RPMI8226 (cell line): ENCODE data around the gene FOXE1.

Experiments used
- DNase-seq: peaks from one replicate; pipeline ENCODE4 v3.0.0-alpha.2; 2015

FOXE1 gene

DNA sequence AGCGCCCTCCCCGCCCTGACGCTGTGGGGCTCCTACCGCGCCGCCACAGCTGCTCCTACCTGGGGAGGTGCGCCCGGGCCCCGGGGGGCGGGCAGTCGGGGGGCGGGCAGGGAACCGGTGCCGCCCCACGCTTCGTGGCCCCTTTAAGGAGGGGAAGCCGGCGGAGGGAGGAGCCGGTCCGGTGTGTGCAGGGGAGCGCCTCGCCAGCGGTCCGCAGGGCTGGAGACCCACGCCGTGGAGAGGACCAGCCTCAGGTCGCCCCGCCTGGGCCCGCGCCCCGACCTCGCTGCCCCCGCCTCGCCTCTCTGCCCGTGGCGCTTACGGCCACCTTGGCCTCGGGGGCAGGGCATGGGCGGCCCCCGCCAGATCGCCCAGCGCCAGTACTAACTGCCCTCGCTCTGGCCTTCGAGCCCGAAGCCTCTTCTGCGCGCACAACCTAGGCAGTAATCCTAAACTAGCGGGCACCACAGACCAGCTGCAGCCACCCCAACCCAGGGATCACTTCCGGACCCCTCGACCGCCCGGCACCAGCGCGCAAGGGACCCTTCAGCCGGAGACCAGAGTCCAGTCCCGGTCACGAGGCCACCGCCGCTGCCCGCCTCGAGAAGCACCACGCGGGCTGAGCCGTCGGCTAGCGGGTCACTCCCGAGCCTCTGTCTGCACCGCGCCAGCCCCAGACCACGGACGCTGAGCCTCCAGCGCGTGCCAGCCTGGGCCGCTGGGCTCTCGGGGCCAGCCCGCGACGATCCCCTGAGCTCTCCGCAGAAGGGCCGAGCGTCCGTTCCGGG, at the start of gene FOXE1:
TSS of gene FOXE1 (plus strand) at position 171 of the 788 bp plus-strand sequence. CDS start 689 bp downstream, outside the sequence.
- DNase-seq, result no peak

DNA sequence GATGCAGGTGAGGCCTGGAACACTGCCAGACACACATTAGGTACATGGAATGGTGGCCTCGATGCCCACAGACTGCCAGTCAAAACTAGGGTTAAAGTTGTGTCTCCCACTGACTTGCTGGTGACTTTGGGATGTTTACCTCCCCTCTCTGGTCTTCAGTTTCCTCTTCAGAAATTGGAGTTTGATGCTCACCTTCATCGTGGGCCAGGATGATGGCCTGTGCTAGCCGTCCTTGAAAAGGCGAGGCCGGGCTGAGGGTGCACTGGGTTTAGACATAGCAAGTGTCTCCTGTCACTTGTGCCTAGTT, 49.0 kb upstream of the FOXE1 start:
- DNase-seq, result no peak

DNA sequence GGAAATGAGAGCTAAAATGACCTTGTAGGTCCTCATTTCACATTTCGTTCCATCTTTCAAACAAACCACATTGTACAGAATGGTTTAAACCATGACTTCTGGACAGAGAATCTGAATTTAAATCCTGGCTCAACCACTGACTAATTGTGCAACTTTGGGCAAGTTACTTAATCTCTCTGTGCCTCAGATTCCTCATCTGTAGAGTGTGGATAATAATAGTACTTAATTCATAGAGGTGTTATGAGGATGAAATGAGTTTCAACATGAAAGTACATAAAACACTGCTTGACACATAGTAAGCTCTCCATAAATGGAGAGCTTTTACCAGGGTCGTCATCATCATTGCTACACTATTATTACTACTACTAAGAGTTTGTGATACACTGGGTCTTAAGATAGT, 46.3 kb upstream of the FOXE1 start:
- DNase-seq, result no peak

DNA sequence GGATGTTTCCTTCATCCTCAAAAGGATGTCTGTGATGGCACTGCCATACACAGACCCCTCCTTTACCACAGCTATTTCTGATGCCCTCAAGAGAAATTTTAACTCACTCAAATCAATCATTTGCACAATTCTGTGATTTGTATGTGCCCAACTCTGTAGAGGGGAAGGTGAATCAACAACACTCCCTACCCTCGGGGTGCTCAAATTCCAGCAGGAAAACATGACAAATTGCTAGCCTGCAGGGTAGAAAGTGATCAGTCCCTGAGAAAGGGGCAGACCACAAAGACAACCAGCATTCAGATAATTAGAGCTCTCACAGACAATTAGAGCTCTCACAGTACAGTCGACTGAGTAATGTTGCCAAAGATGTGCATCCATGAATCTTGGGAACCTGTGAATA, 45.3 kb upstream of the FOXE1 start:
- no peak for DNase-seq

DNA sequence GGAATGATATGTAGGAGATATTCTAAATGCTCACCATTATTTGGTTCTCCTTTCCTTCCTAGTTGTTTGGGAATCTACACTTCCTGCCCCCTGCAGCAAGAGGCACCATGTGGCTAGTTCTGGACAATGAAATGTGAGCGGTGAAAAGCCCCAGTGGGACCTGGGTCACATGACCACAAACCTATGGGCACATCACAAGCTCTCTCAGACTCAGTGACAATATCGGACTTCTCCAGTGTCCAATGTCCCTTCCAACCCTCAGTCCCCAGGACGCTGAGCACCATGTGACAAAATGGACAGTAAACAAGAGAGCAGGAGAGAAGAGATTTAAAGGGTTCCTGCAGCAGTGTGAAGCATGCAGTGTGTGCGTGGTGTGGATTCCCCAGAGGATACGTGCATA, 44.6 kb upstream of the FOXE1 start:
- DNase-seq, result no peak

DNA sequence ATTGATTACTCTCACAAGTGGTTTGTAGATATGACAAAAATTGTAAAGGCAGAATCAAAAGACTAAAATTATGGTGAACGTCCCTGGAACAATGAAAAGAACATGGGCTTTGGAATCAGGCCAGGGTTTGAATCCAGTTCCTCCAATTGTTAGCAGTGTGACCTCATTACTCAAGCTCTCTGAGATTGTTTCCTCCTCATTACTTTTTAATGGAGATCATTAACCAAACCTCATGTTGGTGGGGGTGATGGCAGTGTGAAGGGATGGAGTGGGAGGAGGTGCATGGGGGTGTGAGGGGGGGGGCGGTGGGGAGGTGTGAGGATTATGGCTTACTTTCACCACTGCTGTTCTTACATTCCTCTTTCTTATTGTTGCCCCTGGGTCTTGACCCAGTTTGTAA, 44.1 kb upstream of the FOXE1 start:
- DNase-seq, result no peak

DNA sequence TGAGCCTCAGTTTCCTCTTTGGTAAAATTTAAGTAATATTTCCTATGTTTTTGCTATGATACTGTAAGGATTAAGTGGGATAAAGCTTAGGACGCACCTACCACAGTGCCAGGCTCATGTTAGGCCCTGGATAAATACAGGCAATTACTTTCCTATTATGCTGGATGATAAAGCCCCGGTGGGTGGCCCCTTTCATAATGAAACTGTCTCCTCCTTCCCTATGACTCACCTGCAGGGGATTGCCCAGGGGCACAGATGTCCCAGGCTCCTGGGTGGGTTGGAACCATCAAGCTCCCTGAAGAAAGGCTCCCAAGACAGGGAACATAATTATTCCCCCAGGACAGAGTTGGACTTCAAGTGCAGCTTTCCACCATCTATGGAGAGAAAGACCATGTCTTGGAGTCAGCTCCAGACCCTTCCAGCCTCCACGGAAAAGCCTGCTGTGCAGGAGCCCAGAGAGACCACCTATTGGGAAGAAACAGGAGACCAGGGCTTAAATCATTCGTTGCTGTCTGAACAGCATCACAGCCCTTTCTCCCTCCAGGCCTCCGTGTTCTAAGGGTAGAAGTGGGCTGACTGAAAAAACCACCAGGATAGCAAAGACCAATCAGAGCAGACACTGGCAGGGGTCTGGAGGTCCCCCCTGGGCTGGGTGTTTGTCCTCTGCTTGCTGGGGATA, 43.2 kb upstream of the FOXE1 start:
- DNase-seq, result no peak

DNA sequence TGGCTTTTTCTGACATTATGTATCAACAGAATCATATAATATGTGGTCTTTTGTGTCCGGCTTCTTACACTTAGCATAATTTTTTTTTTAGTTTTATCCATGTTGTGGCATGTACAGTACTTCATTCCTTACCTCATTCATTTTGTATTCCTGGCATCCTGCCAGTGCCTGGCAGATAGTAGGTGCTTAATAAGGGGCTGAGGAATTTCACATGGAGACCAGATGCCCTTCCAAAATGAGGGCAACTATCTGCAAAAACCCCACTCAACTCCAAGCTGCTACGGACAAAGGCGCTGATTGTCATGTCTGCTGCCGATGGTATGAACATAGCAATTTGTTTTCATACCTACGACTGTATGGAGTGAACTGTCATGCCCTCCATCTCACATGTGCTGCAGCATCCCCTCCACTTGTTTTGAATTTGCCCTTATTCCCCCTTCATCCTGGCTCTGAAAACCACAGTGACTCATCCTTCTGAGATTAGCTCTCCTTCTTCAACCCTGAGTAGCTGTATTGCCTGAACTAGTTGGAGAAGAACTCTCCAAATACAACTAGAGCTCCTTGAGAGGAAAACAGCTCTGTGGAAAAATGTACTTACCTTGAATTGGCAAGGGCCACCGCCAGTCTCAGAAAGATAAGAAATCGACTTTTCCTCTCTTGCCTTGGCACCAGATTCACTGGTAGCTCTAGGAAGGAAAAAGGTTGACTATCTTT, 41.3 kb upstream of the FOXE1 start:
- no peak for DNase-seq

DNA sequence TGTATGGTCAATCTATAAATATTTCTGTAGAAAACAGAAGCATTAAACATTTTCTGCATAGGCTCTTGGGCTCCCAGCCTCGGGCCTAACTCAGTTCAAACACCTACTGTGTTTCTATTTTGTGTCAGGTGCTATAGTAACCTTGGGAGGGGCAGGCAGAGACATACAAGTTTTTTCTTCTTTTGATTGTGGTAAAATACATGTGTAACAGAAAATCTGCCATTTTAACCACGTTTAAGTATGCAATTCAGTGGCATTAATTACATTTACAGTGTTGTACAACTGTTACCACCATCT, 40.8 kb upstream of the FOXE1 start:
- DNase-seq, result no peak

DNA sequence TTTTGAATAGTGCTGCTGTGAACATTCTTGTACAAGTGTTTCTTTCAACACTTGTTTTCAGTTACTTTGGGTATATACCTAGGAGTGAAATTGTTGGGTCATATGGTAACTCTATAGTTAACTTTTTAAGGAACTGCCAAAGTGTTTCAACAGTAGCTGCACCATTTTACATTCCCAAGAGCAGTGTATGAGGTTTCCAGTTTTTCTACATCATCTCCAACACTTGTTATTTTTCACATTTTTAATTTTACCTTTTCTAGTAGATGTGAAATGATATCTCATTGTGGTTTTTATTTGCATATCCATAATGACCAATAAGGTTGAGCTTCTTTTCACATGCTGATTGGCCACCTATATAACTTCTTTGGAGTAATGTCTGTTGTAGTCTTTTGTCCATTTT, 40.0 kb upstream of the FOXE1 start:
- no peak for DNase-seq

DNA sequence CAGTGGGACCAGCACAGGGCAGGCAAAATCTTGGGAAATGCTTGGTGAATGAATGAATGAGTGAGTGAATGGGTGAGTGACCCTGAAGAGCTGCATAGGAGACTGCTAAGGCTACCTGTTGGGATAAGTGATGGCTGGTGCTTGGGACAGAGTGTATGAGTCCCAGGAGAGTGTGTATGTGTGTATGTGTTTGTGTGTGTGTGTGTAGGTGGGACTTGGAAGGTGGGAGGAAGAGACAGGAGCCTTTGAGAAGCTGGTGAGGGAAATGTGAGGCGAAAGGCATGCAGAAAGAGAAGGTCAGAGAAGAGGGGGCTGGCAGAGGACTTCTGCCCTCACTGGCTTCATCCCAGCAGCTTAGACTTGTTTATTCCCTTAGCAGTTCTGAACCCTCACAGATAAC, 33.3 kb upstream of the FOXE1 start:
- no peak for DNase-seq

DNA sequence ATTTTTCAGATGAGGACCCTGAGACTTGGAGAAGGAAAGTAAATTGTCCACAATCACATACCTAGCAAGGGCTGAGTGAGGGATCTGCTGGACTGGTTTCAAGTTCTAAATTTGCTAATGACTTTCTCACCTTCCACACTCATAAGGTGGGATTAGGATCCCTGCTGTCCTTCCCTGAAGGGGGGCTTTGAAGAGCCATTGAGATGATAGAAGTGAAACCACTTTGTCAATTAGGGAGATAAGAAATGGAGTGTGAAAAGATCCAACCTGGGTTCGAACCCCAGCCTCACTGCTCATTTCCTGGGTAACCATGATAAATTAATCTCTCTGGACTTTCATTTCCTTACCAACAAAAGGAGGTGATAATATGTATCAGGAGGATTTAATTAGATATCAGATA, 32.7 kb upstream of the FOXE1 start:
- no peak for DNase-seq

DNA sequence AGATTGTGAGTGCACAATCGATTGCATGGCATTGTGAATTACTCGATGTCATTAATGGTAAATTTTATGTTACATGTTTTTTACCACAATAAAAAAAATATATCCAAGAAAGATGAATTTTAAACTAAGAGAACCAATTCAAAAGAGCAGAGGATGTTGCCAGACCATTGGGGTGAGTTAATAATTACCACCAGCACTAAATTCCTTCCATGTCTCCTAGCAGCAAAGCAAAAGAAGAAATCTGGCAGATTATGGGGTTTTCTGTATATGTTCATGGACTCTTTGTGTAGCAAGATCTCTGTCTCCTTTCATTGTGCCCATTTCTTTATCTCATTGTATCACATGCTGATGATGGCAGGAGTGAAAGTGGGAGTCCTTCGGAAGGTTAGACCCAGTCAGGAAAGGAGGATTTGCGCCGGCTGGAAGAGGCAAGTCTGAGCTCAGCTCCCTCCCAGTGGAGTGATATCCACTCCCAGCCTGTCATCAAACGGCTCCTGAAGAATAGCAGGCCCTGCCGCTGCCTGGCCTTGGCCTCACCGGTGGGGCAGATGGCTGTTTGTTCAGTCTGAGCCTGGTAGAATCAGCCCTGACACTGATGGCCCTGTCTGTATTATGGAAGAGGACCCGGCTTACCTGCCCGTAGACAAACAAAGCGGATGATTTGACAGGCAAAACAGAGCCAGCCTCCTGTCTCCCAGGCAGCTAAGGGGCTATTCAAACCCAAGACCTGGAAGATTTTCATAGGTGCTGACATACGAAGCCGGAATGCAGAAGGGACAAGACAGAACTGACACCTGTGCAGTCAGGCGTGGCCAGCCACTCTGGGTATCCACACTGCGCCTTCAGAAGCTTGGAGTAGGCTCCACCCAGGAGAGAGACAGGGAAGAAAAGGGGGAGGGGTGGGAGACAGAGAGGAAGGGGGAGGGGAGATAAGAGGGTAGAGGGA, 21.9 kb upstream of the FOXE1 start:
- no peak for DNase-seq

DNA sequence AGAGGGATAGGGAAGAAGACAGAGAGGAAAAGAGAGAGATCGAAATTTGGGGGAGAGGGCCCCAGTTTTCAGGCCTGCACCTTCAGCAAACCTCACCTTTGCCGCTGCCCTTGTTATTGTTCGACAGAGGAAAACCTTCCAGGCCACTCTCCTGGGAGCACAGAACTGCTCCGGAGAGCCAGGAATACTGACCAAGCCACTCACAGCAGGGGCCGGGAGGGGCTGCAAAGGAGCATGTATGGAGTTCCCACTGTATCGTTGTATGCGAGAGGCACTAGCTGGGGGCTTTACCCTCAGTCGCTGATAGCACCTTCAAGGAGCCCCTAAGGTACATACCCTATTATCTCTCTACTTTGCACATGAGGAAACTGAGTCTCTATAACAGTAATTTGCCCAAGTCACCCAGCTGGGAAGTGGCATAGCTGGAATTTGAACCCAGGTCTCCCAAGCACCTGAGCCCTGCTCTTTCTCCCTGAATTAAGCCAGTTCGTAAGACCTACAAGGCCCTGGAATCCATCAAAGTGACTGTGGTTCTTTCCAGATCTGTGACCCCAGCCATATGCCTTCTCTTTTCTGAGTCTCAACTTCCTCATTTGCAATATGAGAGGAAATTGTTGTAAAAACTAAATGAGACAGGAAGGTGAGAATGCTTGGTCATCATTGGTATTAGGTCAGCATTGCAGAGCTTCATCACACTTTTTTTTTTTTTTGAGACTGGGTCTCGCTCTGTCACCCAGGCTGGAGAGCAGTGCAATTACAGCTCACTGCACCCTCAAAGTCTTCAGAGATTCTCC, 21.0 kb upstream of the FOXE1 start:
- peak; percentile 46 for DNase-seq

DNA sequence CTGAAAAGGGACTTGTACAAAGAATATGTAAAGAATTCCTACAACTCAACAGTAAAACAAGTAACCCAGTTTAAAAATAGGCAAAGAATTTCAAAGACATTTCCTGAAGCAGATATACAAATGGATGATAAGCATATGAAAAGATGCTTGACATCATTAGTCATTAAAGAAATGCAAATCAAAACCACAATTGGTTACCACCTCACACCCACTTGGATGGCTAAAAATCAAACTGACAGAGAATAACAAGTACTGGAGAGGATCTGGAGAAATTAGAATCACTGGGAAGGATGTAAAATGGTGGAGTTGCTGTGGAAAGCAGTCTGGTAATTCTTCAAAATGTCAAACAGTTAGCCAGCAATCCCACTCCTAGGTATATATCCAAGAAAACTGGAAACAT, 12.5 kb upstream of the FOXE1 start:
- no peak for DNase-seq

DNA sequence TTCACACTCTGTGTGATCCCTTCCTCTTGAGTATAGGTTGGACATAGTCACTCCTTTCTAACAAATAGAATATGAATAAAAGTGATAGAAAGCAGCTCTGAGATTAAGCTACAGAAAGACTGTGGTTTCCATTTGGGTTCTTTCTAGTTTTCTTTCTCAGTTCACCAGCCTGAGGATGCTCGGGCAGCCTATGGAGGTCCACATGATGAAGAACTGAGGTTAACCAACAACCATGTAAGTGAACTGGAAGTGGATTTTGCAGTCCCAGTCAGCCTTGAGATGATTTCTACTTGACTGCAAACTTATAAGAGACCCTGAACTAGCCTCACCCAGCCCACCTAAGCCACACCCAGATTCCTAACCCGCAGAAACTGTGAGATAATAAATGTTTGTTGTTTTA, 10.1 kb upstream of the FOXE1 start:
- DNase-seq, result no peak

DNA sequence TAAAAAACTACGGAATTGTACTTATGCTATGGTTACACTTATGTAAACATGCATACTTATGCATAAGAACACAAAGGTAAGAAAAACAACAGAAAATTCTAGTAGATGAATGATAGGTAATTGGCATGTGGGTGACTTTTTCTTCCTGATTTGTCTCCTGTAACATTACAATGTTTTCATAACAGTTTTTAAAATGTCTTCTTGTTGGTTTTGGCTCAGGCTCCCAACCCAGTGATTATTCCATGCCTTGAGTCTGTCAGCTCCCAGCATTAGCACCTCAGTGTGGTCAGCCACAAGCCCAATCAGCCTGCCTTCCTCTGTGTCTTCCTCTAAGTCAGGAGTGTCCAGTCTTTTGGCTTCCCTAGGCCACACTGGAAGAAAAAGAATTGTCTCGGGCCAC, 7.9 kb upstream of the FOXE1 start:
- no peak for DNase-seq

DNA sequence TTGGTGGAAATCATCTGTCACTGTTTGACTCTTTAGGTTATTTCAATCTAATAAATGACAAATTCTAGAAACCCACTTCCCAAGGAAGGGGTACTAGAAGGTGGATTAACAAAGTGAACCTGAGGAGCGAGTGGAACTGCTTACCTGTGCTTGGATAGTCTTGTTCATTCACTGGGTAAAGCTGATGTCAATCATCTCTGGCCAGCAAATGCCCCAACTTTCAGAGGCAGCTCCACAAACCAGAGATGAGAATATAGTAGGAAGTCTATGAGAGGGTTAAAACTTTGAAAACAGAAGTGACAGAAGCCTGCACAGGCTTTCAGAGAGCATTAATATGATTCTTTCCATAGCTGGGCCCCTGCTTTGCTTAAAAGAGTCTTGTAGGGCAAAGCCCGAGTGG, 7.3 kb upstream of the FOXE1 start:
- DNase-seq, result no peak

DNA sequence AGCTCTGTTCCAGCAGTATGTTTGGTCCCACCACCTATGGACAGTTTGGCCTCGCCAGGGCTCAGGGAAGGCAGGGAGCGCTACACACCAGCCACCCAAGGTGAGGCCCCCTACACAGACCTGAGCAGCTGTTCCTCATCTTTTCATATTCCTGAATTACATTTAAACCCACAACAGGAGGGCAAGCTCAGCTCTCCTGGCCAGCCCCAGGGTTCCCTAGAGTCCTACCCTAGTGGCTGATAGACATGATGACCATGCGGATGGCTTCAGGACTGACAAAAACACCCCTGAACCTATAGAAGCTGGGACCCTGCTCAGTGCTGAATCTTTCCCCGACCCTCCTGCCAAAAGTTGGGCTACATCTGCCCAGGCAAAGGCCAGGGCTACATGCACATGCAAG, 6.7 kb upstream of the FOXE1 start:
- DNase-seq, result no peak

DNA sequence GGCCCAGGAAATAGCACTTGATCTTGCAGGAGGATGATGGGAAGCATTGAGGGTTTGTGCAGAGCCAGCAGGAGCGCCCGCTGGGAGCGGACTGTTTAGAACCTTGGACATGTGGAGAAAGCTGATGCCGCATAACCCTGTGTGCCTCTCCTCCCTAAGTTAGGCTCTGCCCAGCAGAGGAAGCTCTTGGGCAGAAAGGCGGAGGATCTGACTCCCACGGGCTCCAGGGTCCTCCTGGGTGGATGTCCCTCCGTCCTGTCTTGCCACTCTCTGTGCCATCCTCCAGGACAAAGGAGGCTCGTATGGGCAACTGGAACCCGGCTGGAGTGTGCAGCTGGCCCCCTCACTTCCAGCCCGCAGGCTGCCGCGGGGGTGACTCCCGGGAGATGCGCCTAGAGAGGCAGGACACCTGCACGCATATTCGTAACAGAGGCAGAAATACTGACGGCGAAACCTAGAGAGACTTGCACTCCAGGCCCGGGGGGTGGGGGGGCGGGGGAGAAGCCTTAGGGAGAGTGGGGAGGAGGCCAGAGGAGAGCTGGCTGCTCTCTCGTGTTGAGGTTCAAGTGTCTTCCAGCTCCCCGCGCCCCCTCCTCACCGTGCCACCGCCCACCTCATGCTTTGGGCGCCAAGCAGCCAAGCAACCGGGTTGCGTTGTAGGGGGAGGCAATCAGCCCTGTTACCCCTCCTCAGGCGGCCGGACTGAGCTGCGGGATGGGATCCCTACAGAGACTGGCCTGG, 5.4 kb upstream of the FOXE1 start:
- DNase-seq, result no peak

DNA sequence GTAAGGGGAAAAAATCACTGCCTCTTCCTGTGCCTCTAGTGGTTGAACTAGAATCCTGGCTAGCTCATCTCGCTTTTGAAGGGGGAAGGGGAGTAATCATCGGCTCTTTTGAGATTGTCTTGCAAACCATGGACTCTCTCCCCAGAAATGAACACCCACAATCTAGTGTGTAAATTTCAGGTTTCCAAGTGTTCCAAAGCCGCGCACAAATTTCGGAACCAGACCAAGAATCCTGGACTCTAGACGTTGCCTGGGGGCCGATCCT, 4.9 kb upstream of the FOXE1 start:
- no peak for DNase-seq
